IMR-90 (cell line): Measurements from ENCODE around the gene MAP2K5. TPM values are rescaled to one million over a fixed set of nuclear protein-coding genes. Genes with fewer than 3 reads are reported as not detected.

Source experiments
- ATAC-seq: fragments of 200-7000 bp; cut with Tn5 transposase; 2 replicates; pipeline ENCODE4 v1.9.1; 2020; ENCODE audit warnings: low read depth, mild to moderate bottlenecking, moderate library complexity
- BruUV-seq: library from RNA; stranded (reverse); fragments of 400-500 nt; replicated peaks from 2 replicates; lab custom pipeline; 2021; lab: Mats Ljungman, UMichigan
- CTCF ChIA-PET: fragments of 300-600 bp; formaldehyde crosslinking; extraction: SDS; loops from one replicate; lab custom pipeline; 2021; ENCODE audit warnings: antibody characterized with exemption; lab: Yijun Ruan, JAX
- POLR2A ChIA-PET: fragments of 300-600 bp; sonication (Branson Sonifier 250); formaldehyde crosslinking; loops from one replicate; lab custom pipeline; 2022; ENCODE audit warnings: antibody characterized with exemption; ENCODE audit not compliant: unreplicated experiment; lab: Charles Lee
- DNase-seq: peaks from one replicate; pipeline ENCODE4 v3.0.0; 2013
- H2AFZ ChIP-seq: replicated peaks from 2 replicates; pipeline ENCODE3; 2013; ENCODE audit warnings: low read length, mild to moderate bottlenecking; ENCODE audit not compliant: poor library complexity
- H2AK5ac ChIP-seq: 2 replicates; pipeline ENCODE4 v1.6.1; 2013; ENCODE audit warnings: low read depth, low read length, inconsistent platforms
- H2AK9ac ChIP-seq: replicated peaks from 2 replicates; pipeline ENCODE3; 2013; ENCODE audit warnings: mild to moderate bottlenecking, low read depth, low read length, moderate library complexity; ENCODE audit not compliant: poor library complexity
- H2BK120ac ChIP-seq: 2 replicates; pipeline ENCODE4 v1.6.1; 2013; ENCODE audit warnings: low read depth, low read length, inconsistent platforms
- H2BK15ac ChIP-seq: 3 replicates; pipeline ENCODE4 v1.6.1; 2013; ENCODE audit warnings: low read depth, low read length, inconsistent platforms
- H2BK20ac ChIP-seq: 2 replicates; pipeline ENCODE4 v1.6.1; 2013; ENCODE audit warnings: low read depth, mild to moderate bottlenecking, inconsistent platforms, low read length, moderate library complexity
- H2BK5ac ChIP-seq: 2 replicates; pipeline ENCODE4 v1.6.1; 2013; ENCODE audit warnings: mild to moderate bottlenecking, low read depth, low read length, inconsistent platforms; ENCODE audit not compliant: poor library complexity, severe bottlenecking
- H3K14ac ChIP-seq: replicated peaks from 2 replicates; pipeline ENCODE4 v1.6.1; 2013; ENCODE audit warnings: low read depth, low read length, inconsistent platforms
- H3K18ac ChIP-seq: 2 replicates; pipeline ENCODE4 v1.6.1; 2013; ENCODE audit warnings: low read depth, low read length, control low read depth
- H3K23ac ChIP-seq: 2 replicates; pipeline ENCODE4 v1.6.1; 2013; ENCODE audit warnings: low read depth, low read length, inconsistent platforms
- H3K27ac ChIP-seq: 2 replicates; pipeline ENCODE4 v1.5.1; 2013; ENCODE audit warnings: mild to moderate bottlenecking, control low read depth, low read length; ENCODE audit not compliant: insufficient read depth
- H3K27me3 ChIP-seq: 2 replicates; pipeline ENCODE4 v1.6.1; 2013; ENCODE audit warnings: low read length; ENCODE audit not compliant: control insufficient read depth, insufficient read depth
- H3K36me3 ChIP-seq: 2 replicates; pipeline ENCODE4 v1.6.1; 2013; ENCODE audit warnings: low read length, mixed read lengths; ENCODE audit not compliant: control insufficient read depth, insufficient read depth
- H3K4ac ChIP-seq: 2 replicates; pipeline ENCODE4 v1.6.1; 2013; ENCODE audit warnings: low read depth, low read length, inconsistent platforms
- H3K4me1 ChIP-seq: 2 replicates; pipeline ENCODE4 v1.6.1; 2013; ENCODE audit warnings: low read length, mixed read lengths; ENCODE audit not compliant: control insufficient read depth, insufficient read depth
- H3K4me2 ChIP-seq: 2 replicates; pipeline ENCODE4 v1.6.1; 2013; ENCODE audit warnings: low read depth, mild to moderate bottlenecking, control low read depth, low read length, moderate library complexity
- H3K4me3 ChIP-seq: 2 replicates; pipeline ENCODE4 v1.5.1; 2013; ENCODE audit warnings: low read depth, mild to moderate bottlenecking, control low read depth, low read length, moderate library complexity; ENCODE audit not compliant: insufficient read depth
- H3K56ac ChIP-seq: 2 replicates; pipeline ENCODE4 v1.6.1; 2013; ENCODE audit warnings: low read length, inconsistent platforms; ENCODE audit not compliant: insufficient read depth; ENCODE audit errors: extremely low read depth
- H3K79me1 ChIP-seq, 2 experiments: 2 replicates each; pipeline ENCODE4 v1.6.1; 2013; ENCODE audit warnings: low read length in 2 of 2, inconsistent platforms in 1 of 2, low read depth in 1 of 2
- H3K9ac ChIP-seq: 2 replicates; pipeline ENCODE4 v1.6.1; 2013; ENCODE audit warnings: low read depth, low read length, control low read depth
- H3K9me1 ChIP-seq: 2 replicates; pipeline ENCODE4 v1.6.1; 2013; ENCODE audit warnings: low read length, inconsistent platforms; ENCODE audit not compliant: insufficient read depth
- H3K9me3 ChIP-seq: 2 replicates; pipeline ENCODE4 v1.6.1; 2013; ENCODE audit warnings: low read length; ENCODE audit not compliant: control insufficient read depth, insufficient read depth
- H4K20me1 ChIP-seq: 2 replicates; pipeline ENCODE4 v1.6.1; 2013; ENCODE audit warnings: low read length, inconsistent platforms; ENCODE audit not compliant: insufficient read depth
- H4K5ac ChIP-seq: 2 replicates; pipeline ENCODE4 v1.6.1; 2013; ENCODE audit warnings: mild to moderate bottlenecking, low read depth, low read length, control low read depth
- H4K8ac ChIP-seq, 2 experiments: 2 replicates each; pipeline ENCODE4 v1.6.1; 2013; ENCODE audit warnings: low read depth in 2 of 2, low read length in 2 of 2, control low read depth in 1 of 2, inconsistent platforms in 1 of 2
- H4K91ac ChIP-seq: 2 replicates; pipeline ENCODE4 v1.6.1; 2013; ENCODE audit warnings: low read depth, low read length, inconsistent platforms; ENCODE audit not compliant: insufficient read depth
- BHLHE40 ChIP-seq: fragments of 150-350 bp; IDR thresholded peaks from 2 replicates; pipeline ENCODE4 v1.6.1; 2016; ENCODE audit warnings: mild to moderate bottlenecking, low read depth, low read length
- CHD1 ChIP-seq: IDR thresholded peaks from 2 replicates; pipeline ENCODE4 v1.6.1; 2012; ENCODE audit warnings: low read depth, low read length, improper control_type of control experiment
- FOS ChIP-seq: fragments of 150-350 bp; IDR thresholded peaks from 2 replicates; pipeline ENCODE4 v1.6.1; 2016; ENCODE audit warnings: low read depth, low read length
- MAFK ChIP-seq: IDR thresholded peaks from 2 replicates; pipeline ENCODE4 v1.6.1; 2012; ENCODE audit warnings: low read depth, low read length, improper control_type of control experiment
- MAZ ChIP-seq: IDR thresholded peaks from 2 replicates; pipeline ENCODE4 v1.6.1; 2012; ENCODE audit warnings: low read depth, mild to moderate bottlenecking, low read length, improper control_type of control experiment, moderate library complexity, borderline replicate concordance
- NFE2L2 ChIP-seq: fragments of 150-350 bp; IDR thresholded peaks from 2 replicates; pipeline ENCODE4 v1.6.1; 2016; ENCODE audit warnings: low read depth, mild to moderate bottlenecking, low read length
- POLR2A ChIP-seq: IDR thresholded peaks from 2 replicates; pipeline ENCODE4 v1.6.1; 2012; ENCODE audit warnings: mild to moderate bottlenecking, low read depth, low read length
- SMC3 ChIP-seq: fragments of 150-350 bp; IDR thresholded peaks from 2 replicates; pipeline ENCODE4 v1.6.1; 2016; ENCODE audit warnings: low read depth, mild to moderate bottlenecking, antibody characterized with exemption, low read length, moderate library complexity
- WGBS, 2 experiments: methylation state at CpG; one replicate each; pipeline versions ENCODE4 v1.1.5 to v1.1.7; 2013; ENCODE audit warnings: missing lambda C conversion rate in 2 of 2; ENCODE audit not compliant: insufficient read length in 1 of 2; ENCODE audit errors: extremely low coverage in 2 of 2; 5-methylcytosine and 5-hydroxymethylcytosine counted together
- dilution Hi-C: fragments of 300-500 bp; cut with HindIII; formaldehyde crosslinking; loops from one replicate; pipeline ENCODE4 v1.14.3; 2018; ENCODE audit warnings: low sequenced_read_pairs; ENCODE audit not compliant: unreplicated experiment
- in situ Hi-C: fragments of 300-500 bp; cut with MboI; formaldehyde crosslinking; loops from 3 replicates; pipeline ENCODE4 v1.14.3; 2019; ENCODE audit warnings: low sequenced_read_pairs, inconsistent platforms, mixed read lengths
- intact Hi-C: fragments of 100-400 bp; cut with micrococcal nuclease; formaldehyde crosslinking; loops from 2 replicates; pipeline ENCODE4 v1.10.0; 2022
- polyA plus RNA-seq, 3 experiments: library from polyadenylated mRNA; depleted of rRNA; stranded (reverse); fragments of >200 nt; gene quantifications; 2 replicates each; pipeline ENCODE4 v1.2.3, GENCODE V29; 2012; ENCODE audit warnings: low replicate concordance in 1 of 3
- total RNA-seq: library from RNA; depleted of rRNA; stranded (reverse); fragments of >200 nt; gene quantifications from 2 replicates; pipeline ENCODE4 v1.2.3, GENCODE V29; 2012
- TF ChIP-seq, protein P1 (sequence below): conservative IDR thresholded peaks from 2 replicates; pipeline ENCODE4 v1.5.1; 2012; ENCODE audit warnings: mild to moderate bottlenecking, low read depth, low read length, improper control_type of control experiment
- TF ChIP-seq, protein P2 (sequence below): fragments of 150-350 bp; IDR thresholded peaks from 2 replicates; pipeline ENCODE4 v1.6.1; 2017; ENCODE audit warnings: mild to moderate bottlenecking, antibody characterized with exemption, low read length, low read depth

The MAP2K5 gene
- total and polyA plus RNA-seq, 2 of the 4 experiments (the other 2 are of a cell fraction), result 1.6 to 6.1 TPM

DNA sequence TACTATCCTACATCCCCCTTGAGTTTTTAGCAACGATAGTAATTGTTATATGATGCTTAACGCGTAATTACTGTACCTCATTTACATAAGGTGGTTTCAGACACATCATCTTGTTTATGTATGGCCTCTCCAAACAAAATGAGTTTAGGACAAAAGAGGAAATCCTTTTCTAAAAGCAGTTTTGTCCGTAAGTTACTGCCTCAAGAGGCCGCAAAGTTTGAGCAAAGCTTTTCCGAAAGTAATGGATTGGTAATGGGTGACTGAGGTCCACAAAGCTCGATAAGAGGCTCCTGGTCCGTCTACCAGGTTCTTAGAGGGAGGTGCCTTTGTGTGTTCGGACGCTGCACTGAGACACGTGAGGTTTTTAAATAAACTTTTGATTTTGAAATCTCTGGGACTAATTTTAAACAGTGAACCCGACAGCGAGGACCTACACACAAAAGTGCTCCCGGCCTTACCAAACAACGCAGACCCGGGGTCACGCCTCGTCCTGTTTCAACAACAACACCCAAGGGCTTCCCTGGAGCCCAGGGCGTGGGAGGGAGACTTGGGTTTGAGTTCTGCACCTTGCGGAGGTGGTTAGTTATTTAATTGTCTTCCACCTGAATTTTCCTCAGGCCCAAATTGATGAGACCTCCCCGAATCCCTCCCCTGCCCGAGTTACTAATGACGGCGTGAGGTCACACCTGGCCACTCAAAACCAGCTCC is 22.0 kb upstream of the MAP2K5 start:
- Histone ChIP-seq H4K20me1 (peaks cover 3% of the 10 kb centered on the region; the same call in 1 of the 2 replicates), H4K8ac (peak overlapping the region; percentile 92 to 98), H3K23ac (peak overlapping the region; percentile 35; the same call in 1 of the 2 replicates), H3K4me1 (no peaks in the 10 kb centered on the region), H4K5ac (peak overlapping the region; percentile 81), H2BK5ac (no peak overlapping the region), H3K14ac (peak overlapping the region; percentile 55; the same call in 1 of the 2 replicates), H2BK120ac (peak overlapping the region; percentile 33; the same call in 1 of the 2 replicates), H2AFZ (peak overlapping the region; percentile 99), H3K27me3 (no peaks in the 10 kb centered on the region), H3K9me3 (no peaks in the 10 kb centered on the region), H3K79me1 (peaks cover 7 to 26% of the 10 kb centered on the region in 2 experiments; a peak in 3 of 4 replicates), H2BK15ac (no peak overlapping the region), H2AK5ac (peak overlapping the region; percentile 12; the same call in 1 of the 2 replicates), H3K9ac (peak overlapping the region; percentile 10; the same call in 1 of the 2 replicates), H4K91ac (0 out of 2 replicates have a peak overlapping the region, but pooled peaks have one; percentile 4), H3K36me3 (no peaks in the 10 kb centered on the region), H2BK20ac (no peak overlapping the region), H2AK9ac (peak overlapping the region; percentile 68), H3K9me1 (no peaks in the 10 kb centered on the region), H3K27ac (peak overlapping the region; percentile 52), H3K56ac (no peak overlapping the region), H3K4me2 (peak overlapping the region; percentile 90), H3K4ac (peak overlapping the region; percentile 59), H3K4me3 (peak overlapping the region; percentile 79), H3K18ac (no peak overlapping the region)
- ChIA-PET CTCF (no interaction called here), POLR2A (no interaction called here)
- WGBS, 2 experiments, result 47% methylated on average over 6 of the region's 24 CpGs; no CpG with 5 or more reads in 1 of the 2 experiments
- no TSS peak for BruUV-seq
- DNase-seq (peak; percentile 7), ATAC-seq (no peak)
- in situ Hi-C loops (no loop called here), dilution Hi-C loops (no loop called here), intact Hi-C loops (no loop called here)
- TF ChIP-seq NFE2L2 (no peak), CHD1 (no peak), MAFK (no peak), MAZ (no peak), SMC3 (no peak), POLR2A (no peak), FOS (no peak), BHLHE40 (no peak)
- TF ChIP-seq, protein P1, sequence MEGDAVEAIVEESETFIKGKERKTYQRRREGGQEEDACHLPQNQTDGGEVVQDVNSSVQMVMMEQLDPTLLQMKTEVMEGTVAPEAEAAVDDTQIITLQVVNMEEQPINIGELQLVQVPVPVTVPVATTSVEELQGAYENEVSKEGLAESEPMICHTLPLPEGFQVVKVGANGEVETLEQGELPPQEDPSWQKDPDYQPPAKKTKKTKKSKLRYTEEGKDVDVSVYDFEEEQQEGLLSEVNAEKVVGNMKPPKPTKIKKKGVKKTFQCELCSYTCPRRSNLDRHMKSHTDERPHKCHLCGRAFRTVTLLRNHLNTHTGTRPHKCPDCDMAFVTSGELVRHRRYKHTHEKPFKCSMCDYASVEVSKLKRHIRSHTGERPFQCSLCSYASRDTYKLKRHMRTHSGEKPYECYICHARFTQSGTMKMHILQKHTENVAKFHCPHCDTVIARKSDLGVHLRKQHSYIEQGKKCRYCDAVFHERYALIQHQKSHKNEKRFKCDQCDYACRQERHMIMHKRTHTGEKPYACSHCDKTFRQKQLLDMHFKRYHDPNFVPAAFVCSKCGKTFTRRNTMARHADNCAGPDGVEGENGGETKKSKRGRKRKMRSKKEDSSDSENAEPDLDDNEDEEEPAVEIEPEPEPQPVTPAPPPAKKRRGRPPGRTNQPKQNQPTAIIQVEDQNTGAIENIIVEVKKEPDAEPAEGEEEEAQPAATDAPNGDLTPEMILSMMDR, result no peak
- TF ChIP-seq, protein P2, sequence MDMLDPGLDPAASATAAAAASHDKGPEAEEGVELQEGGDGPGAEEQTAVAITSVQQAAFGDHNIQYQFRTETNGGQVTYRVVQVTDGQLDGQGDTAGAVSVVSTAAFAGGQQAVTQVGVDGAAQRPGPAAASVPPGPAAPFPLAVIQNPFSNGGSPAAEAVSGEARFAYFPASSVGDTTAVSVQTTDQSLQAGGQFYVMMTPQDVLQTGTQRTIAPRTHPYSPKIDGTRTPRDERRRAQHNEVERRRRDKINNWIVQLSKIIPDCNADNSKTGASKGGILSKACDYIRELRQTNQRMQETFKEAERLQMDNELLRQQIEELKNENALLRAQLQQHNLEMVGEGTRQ, result no peak
